Fibroblast of lung (primary cell): ENCODE results near the gene ZNF227. TPM values are rescaled to one million over a fixed set of nuclear protein-coding genes. Genes with fewer than 3 reads are reported as not detected.
"Not testable (repeated sequence)": the region's sequence is repeated elsewhere in the genome, so short reads cannot be mapped to it uniquely, and the experiment has no call there.

Experiments
- DNase-seq, 2 donors: peaks; one replicate each; pipeline versions ENCODE4 v3.0.0 to v3.0.0-alpha.2; 2010; ENCODE audit warnings: low read depth in 2 of 2
- H2AFZ ChIP-seq: 2 replicates; pipeline ENCODE4 v1.5.1; 2012; ENCODE audit warnings: low read length, control low read depth, inconsistent platforms
- H3K27ac ChIP-seq: 2 replicates; pipeline ENCODE4 v1.5.1; 2011; ENCODE audit warnings: low read length, control low read depth; ENCODE audit not compliant: insufficient read depth
- H3K27me3 ChIP-seq: 2 replicates; pipeline ENCODE4 v1.5.1; 2011; ENCODE audit warnings: mild to moderate bottlenecking, low read length; ENCODE audit not compliant: control insufficient read depth, insufficient read depth
- H3K36me3 ChIP-seq: 2 replicates; pipeline ENCODE4 v1.5.1; 2011; ENCODE audit warnings: low read length; ENCODE audit not compliant: control insufficient read depth, insufficient read depth
- H3K4me1 ChIP-seq: 2 replicates; pipeline ENCODE4 v1.5.1; 2011; ENCODE audit warnings: low read length; ENCODE audit not compliant: control insufficient read depth, insufficient read depth; ENCODE audit errors: extremely low read depth
- H3K4me2 ChIP-seq: 2 replicates; pipeline ENCODE4 v1.5.1; 2011; ENCODE audit warnings: low read length, control low read depth; ENCODE audit not compliant: insufficient read depth; ENCODE audit errors: extremely low read depth
- H3K4me3 ChIP-seq, 4 experiments: fragments of 200-600 bp in 1 of 4; sonication (generic) in 1 of 4; replicated peaks in 1 of 4; 2 replicates each; pipeline ENCODE4 v1.5.1; 2011 to 2016; ENCODE audit warnings: low read length in 4 of 4, low read depth in 3 of 4, mild to moderate bottlenecking in 3 of 4, control low read depth in 2 of 4, inconsistent platforms in 1 of 4, mixed read lengths in 1 of 4; ENCODE audit not compliant: insufficient read depth in 1 of 4; ENCODE audit errors: control extremely low read depth in 1 of 4
- H3K79me2 ChIP-seq: 2 replicates; pipeline ENCODE4 v1.5.1; 2012; ENCODE audit warnings: mild to moderate bottlenecking, low read length, inconsistent platforms; ENCODE audit not compliant: control insufficient read depth, insufficient read depth
- H3K9ac ChIP-seq: 2 replicates; pipeline ENCODE4 v1.5.1; 2011; ENCODE audit warnings: mild to moderate bottlenecking, low read length, control low read depth; ENCODE audit not compliant: insufficient read depth
- H3K9me3 ChIP-seq: 2 replicates; pipeline ENCODE4 v1.5.1; 2012; ENCODE audit warnings: low read depth, low read length; ENCODE audit not compliant: control insufficient read depth, insufficient read depth
- H4K20me1 ChIP-seq: 2 replicates; pipeline ENCODE4 v1.5.1; 2011; ENCODE audit warnings: low read length; ENCODE audit not compliant: control insufficient read depth, insufficient read depth; ENCODE audit errors: extremely low read depth
- EZH2 ChIP-seq: IDR thresholded peaks from 2 replicates; pipeline ENCODE4 v1.5.1; 2012; ENCODE audit warnings: low read length, control low read depth, mild to moderate bottlenecking; ENCODE audit errors: missing control alignments
- polyA plus RNA-seq, 2 donors: library from polyadenylated mRNA; depleted of rRNA in 1 of 2; stranded (reverse) in 1 of 2; unstranded in 1 of 2; fragments of >200 nt; gene quantifications; 2 replicates each; pipeline ENCODE4 v1.2.1, GENCODE V29; 2011 to 2012; ENCODE audit warnings: missing spikeins in 1 of 2
- total RNA-seq: library from RNA; depleted of rRNA; stranded (reverse); fragments of >200 nt; gene quantifications from 2 replicates; pipeline ENCODE4 v1.2.1, GENCODE V29; 2014
- TF ChIP-seq, protein P1 (sequence below), 2 donors: IDR thresholded peaks in 1 of 2; conservative IDR thresholded peaks in 1 of 2; 1 replicate in 1 of 2; 2 replicates in 1 of 2; pipeline ENCODE4 v1.5.1; 2011 to 2012; ENCODE audit warnings: low read length in 2 of 2, control low read depth in 1 of 2, inconsistent platforms in 1 of 2, low read depth in 1 of 2, mild to moderate bottlenecking in 1 of 2

The ZNF227 gene
- total and polyA plus RNA-seq, 2 donors (not counting 1 experiment from before 2014, with no cell fraction given), result 9.9 to 32.0 TPM

DNA sequence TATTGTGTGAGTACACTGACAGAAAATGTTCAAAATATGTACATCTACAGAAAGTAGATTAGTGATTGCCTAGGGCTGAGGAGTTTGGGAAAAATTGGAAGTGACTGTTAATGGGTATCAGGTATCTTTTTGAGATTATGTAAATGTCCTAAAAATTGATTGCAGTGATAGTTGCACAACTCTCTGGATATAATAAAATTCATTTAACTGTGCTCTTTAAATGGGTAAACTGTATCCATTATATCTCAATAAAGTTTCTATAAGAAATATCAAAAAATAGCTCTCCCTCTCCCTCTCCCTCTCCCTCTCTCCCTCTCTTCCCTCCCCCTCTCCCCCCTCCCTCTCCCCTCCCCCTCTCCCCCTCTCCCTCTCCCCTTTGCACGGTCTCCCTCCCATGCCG is 9.4 kb upstream of the ZNF227 start:
- H3K9ac ChIP-seq, result no peak overlapping the region
- H3K4me1 ChIP-seq, result no peaks in the 10 kb centered on the region
- H3K27ac ChIP-seq, result no peak overlapping the region
- H2AFZ ChIP-seq, result no peak overlapping the region
- H3K79me2 ChIP-seq, result no peaks in the 10 kb centered on the region
- no peak for DNase-seq
- no peaks in the 10 kb centered on the region for H4K20me1 ChIP-seq
- no peak overlapping the region for H3K4me2 ChIP-seq
- H3K36me3 ChIP-seq, result no peaks in the 10 kb centered on the region
- H3K27me3 ChIP-seq, result no peaks in the 10 kb centered on the region
- no peak for TF ChIP-seq EZH2
- TF ChIP-seq, protein P1, sequence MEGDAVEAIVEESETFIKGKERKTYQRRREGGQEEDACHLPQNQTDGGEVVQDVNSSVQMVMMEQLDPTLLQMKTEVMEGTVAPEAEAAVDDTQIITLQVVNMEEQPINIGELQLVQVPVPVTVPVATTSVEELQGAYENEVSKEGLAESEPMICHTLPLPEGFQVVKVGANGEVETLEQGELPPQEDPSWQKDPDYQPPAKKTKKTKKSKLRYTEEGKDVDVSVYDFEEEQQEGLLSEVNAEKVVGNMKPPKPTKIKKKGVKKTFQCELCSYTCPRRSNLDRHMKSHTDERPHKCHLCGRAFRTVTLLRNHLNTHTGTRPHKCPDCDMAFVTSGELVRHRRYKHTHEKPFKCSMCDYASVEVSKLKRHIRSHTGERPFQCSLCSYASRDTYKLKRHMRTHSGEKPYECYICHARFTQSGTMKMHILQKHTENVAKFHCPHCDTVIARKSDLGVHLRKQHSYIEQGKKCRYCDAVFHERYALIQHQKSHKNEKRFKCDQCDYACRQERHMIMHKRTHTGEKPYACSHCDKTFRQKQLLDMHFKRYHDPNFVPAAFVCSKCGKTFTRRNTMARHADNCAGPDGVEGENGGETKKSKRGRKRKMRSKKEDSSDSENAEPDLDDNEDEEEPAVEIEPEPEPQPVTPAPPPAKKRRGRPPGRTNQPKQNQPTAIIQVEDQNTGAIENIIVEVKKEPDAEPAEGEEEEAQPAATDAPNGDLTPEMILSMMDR (conservative IDR thresholded peaks at IDR 0.05 in 1 of 2, IDR thresholded peaks at IDR 0.05 in 1 of 2; ENCODE audit: low read depth in 1 of 2, low read length in 2 of 2), result no peak
- H3K4me3 ChIP-seq, result no peak overlapping the region
- no peaks in the 10 kb centered on the region for H3K9me3 ChIP-seq

- not testable (repeated sequence) for H3K27ac ChIP-seq, H3K9me3 ChIP-seq, H4K20me1 ChIP-seq, H3K9ac ChIP-seq, H3K79me2 ChIP-seq, H3K4me1 ChIP-seq, H3K4me2 ChIP-seq, H2AFZ ChIP-seq, H3K4me3 ChIP-seq, H3K36me3 ChIP-seq, DNase-seq, H3K27me3 ChIP-seq
Observed at GRCh38 chr19:44203877-44204276, 8.5 kb upstream of the ZNF227 start.

GRCh38 chr19:44204772-44205171 is 7.6 kb upstream of the ZNF227 start:
- H3K4me2 ChIP-seq, result no peak overlapping the region
- no peak for TF ChIP-seq EZH2
- TF ChIP-seq, protein P1 (conservative IDR thresholded peaks at IDR 0.05 in 1 of 2, IDR thresholded peaks at IDR 0.05 in 1 of 2; ENCODE audit: low read depth in 1 of 2, low read length in 2 of 2), result no peak
- H3K79me2 ChIP-seq, result no peaks in the 10 kb centered on the region
- no peak for DNase-seq
- H3K4me1 ChIP-seq, result no peaks in the 10 kb centered on the region
- H4K20me1 ChIP-seq, result no peaks in the 10 kb centered on the region
- no peak overlapping the region for H3K9ac ChIP-seq
- H2AFZ ChIP-seq, result no peak overlapping the region
- H3K27me3 ChIP-seq, result no peaks in the 10 kb centered on the region
- H3K4me3 ChIP-seq, result no peak overlapping the region
- no peaks in the 10 kb centered on the region for H3K36me3 ChIP-seq
- no peak overlapping the region for H3K27ac ChIP-seq
- no peaks in the 10 kb centered on the region for H3K9me3 ChIP-seq
